Measurements from ENCODE around the gene YKT6.

DNA sequence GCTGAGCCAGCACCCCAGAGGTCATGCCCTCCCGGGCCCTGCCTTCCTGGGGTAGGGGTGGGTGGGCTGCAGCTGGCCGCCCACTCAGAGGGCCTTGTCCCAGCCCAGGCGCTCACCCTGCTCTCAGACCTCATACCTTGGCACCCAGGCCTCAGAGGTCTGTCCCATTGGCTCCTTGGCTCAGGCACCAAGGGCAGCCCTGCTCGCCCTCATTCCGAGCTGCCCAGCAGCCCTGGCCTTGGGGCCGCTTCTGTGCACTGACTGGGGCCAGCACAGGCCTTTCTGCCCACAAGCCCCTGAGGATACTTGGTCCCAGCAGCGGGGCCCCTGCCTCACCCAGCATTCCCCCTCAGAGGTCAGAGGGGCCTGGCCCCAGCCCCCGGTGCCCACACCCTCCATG is 34.3 kb downstream of the YKT6 start:
- TF ChIP-seq, protein P1, sequence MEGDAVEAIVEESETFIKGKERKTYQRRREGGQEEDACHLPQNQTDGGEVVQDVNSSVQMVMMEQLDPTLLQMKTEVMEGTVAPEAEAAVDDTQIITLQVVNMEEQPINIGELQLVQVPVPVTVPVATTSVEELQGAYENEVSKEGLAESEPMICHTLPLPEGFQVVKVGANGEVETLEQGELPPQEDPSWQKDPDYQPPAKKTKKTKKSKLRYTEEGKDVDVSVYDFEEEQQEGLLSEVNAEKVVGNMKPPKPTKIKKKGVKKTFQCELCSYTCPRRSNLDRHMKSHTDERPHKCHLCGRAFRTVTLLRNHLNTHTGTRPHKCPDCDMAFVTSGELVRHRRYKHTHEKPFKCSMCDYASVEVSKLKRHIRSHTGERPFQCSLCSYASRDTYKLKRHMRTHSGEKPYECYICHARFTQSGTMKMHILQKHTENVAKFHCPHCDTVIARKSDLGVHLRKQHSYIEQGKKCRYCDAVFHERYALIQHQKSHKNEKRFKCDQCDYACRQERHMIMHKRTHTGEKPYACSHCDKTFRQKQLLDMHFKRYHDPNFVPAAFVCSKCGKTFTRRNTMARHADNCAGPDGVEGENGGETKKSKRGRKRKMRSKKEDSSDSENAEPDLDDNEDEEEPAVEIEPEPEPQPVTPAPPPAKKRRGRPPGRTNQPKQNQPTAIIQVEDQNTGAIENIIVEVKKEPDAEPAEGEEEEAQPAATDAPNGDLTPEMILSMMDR (IDR thresholded peaks at IDR 0.05), result no peak
- no peak for TF ChIP-seq POLR2AphosphoS5 (IDR thresholded peaks at IDR 0.05; ENCODE audit: insufficient read depth in 1 of 2, low read depth in 1 of 2)
- TF ChIP-seq POLR2A (IDR thresholded peaks at IDR 0.05), result no peak

Measured in vagina (tissue), 2 donors.